ENCODE data around the gene PDE4D.
A peak's percentile ranks its signal among the peaks of the same experiment; 100 is the strongest.

The PDE4D gene

DNA sequence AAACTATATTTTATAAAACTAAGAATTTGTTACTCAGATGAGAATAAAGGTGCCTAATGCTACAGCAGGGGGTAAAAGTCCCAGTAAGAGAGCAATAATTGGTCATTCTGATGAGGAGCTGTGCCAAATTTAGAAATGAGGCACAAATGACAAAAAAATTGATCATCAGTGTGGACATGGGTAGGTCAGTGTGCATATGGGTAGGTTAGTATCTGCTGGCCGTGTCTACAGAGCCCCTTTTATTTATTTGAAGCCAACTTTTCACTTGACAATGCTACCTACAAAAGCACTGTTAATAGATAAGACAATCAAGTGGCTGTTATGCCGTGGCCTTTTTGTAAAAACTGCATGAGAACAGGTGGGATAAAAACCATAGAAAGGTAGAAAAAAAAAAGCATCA is 856.1 kb downstream of the PDE4D start:
- DNase-seq (ENCODE audit: low read depth): peak; percentile 23
- TF ChIP-seq, protein P1, sequence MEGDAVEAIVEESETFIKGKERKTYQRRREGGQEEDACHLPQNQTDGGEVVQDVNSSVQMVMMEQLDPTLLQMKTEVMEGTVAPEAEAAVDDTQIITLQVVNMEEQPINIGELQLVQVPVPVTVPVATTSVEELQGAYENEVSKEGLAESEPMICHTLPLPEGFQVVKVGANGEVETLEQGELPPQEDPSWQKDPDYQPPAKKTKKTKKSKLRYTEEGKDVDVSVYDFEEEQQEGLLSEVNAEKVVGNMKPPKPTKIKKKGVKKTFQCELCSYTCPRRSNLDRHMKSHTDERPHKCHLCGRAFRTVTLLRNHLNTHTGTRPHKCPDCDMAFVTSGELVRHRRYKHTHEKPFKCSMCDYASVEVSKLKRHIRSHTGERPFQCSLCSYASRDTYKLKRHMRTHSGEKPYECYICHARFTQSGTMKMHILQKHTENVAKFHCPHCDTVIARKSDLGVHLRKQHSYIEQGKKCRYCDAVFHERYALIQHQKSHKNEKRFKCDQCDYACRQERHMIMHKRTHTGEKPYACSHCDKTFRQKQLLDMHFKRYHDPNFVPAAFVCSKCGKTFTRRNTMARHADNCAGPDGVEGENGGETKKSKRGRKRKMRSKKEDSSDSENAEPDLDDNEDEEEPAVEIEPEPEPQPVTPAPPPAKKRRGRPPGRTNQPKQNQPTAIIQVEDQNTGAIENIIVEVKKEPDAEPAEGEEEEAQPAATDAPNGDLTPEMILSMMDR (conservative IDR thresholded peaks at IDR 0.05; ENCODE audit: control insufficient read depth, insufficient read depth, low read depth, low read length): no peak
- H3K4me3 ChIP-seq (ENCODE audit: control insufficient read depth, low read depth, low read length): peak overlapping the region; percentile 70

DNA sequence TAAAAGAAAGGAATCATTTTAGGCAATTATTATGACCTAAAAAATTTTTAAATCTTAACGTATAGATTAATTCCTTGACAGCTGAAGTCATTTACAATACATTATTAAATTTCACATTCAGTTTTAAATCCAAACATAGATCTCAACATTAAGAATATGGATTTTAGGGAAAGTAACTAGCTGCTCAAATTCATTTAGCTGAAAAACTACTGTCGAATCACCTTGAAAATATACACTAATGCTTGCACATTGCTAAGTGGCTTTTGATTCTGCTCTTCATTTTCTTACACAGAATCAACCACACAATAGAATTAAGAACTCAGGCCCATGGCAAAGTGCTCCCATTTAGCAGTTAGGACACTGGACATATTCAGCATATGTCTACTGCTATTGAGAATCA is 856.5 kb downstream of the PDE4D start:
- H3K4me3 ChIP-seq (ENCODE audit: control insufficient read depth, low read depth, low read length): peak overlapping the region; percentile 70
- TF ChIP-seq, protein P1 (conservative IDR thresholded peaks at IDR 0.05; ENCODE audit: control insufficient read depth, insufficient read depth, low read depth, low read length): no peak
- no peak for DNase-seq (ENCODE audit: low read depth)

DNA sequence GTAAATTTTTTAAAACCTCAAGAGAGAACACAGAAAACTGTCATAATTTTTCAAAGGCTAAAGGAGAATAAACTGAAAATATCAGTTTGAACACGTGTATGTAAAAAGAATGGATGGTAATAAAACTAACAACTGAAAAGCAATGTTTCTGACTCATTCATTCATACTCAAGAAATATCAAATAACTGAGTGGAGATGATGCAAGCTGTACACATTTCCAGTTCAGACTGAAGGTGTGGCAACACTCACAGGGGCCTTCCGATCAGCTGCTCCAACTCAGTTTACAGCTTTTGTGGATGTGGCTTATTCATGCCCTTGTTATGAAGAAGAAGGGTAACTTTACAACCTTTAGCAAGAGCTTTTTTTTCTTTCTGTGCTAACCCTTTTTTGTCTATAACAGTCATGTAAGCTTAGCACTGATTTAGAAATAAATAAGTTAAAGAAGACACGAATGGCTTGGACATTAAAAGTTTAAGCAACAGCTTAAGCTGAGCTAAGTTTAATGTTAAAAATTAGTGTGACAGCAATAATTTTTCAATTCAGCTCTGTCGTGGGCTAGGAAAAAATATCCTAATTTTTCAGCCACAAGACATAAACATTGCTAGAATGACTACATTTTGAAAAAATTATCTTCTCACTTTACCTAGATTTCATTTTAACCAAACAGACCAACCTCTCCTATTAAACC is 857.1 kb downstream of the PDE4D start:
- TF ChIP-seq, protein P1 (conservative IDR thresholded peaks at IDR 0.05; ENCODE audit: control insufficient read depth, insufficient read depth, low read depth, low read length): no peak
- H3K4me3 ChIP-seq (ENCODE audit: control insufficient read depth, low read depth, low read length): peak overlapping the region; percentile 70
- DNase-seq (ENCODE audit: low read depth): peak; percentile 98

DNA sequence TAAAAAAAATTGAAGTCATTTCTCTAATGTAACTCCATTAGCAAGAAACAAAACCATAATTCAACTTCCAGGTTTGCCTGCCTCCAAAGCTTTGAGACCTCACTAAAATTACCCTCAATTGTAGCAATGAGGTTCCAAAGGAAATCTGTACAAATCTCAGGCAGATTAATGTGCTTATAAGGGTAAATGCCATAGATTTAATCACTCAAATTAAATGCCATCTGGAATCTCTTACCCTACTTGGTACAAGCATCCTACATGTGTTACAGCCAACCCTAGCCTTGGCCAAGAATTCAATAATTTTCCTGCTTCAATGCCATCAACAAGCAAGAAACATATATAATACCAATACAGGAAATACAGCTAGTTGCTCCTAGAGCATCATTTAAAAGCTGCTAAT is 857.8 kb downstream of the PDE4D start:
- no peak overlapping the region for H3K4me3 ChIP-seq (ENCODE audit: control insufficient read depth, low read depth, low read length)
- DNase-seq (ENCODE audit: low read depth): no peak

DNA sequence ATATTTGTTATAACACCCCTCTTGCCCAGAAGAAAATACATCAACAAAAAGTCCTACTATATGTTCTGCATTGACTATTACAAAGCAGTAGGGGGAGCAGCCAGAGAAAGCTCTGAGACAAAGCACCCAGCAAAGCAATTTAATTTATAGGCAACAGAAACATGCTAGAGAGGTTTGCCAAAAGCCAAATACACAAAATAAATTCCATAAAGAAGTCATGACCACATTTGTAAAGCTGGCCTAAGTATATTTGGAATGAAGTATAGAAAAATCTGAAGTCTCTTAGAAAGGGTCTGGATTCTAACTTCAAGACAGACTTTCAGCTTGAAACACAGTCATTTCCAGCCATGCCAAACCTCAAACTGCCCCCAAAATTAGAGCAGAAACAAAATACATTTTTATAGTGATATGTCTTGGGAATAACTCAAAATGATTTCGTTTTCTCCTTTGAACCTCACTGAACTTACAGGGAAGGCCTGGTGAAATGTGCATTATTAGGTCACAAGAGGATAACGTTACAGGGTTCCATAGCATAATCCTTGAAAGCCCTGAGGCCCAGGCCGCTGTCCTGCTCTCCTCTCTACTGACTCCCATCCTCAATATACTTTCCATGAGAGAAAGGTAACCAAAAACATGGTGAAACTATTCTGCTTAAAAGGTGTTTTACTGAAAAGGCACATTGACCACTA is 858.9 kb downstream of the PDE4D start:
- no peak overlapping the region for H3K4me3 ChIP-seq (ENCODE audit: control insufficient read depth, low read depth, low read length)
- TF ChIP-seq, protein P1 (conservative IDR thresholded peaks at IDR 0.05; ENCODE audit: control insufficient read depth, insufficient read depth, low read depth, low read length): peak; percentile 75
- peak; percentile 78 for DNase-seq (ENCODE audit: low read depth)

More for the DNA sequence above, 857.8 kb downstream of the PDE4D start:
- TF ChIP-seq, protein P1 (conservative IDR thresholded peaks at IDR 0.05; ENCODE audit: control insufficient read depth, insufficient read depth, low read depth, low read length): no peak

DNA sequence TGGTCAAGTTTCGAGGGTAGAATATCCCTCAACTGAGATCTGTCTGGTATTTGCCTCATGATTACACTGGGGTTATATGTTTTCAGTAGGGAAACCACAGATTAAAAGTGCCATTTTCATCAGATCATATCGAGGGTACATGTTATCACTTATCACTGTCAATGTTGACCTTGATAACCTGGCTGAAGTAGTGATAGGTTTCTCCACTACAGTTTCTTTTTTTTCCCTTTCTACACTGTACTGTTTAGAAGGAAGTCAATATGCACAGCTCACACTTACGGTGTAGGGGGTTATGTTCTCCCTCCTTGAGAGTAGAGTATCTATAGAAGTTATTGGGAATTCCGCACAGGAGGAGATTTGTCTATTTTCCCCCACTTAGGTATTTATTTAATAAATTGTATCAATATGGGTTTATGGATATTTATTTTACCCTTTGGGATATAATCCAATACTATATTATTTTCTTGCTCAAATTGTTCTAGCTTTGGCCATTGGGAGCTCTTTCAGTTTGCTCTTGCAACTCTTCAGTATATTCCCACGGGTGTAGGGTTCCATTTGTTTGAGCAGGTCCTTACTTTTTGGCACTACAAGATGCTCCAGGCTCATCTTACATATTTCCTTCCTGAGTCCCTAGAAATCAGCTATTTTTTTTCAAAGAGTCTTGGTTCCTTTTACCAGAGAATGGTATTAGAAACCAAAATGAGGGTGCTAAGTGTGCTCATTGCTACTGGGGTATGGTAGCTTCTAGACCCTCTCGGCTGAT is 866.2 kb downstream of the PDE4D start:
- peak; percentile 40 for DNase-seq (ENCODE audit: low read depth)
- no peak overlapping the region for H3K4me3 ChIP-seq (ENCODE audit: control insufficient read depth, low read depth, low read length)
- TF ChIP-seq, protein P1 (conservative IDR thresholded peaks at IDR 0.05; ENCODE audit: control insufficient read depth, insufficient read depth, low read depth, low read length): no peak
